T-cell (primary cell): ENCODE data around the gene TAF4. TPM values are rescaled to one million over a fixed set of nuclear protein-coding genes. Genes with fewer than 3 reads are reported as not detected.

Experiments used
- ATAC-seq, 4 experiments: fragments of 200-7000 bp in 3 of 4; fragments of 150-1000 bp in 1 of 4; cut with Tn5 transposase; replicated peaks in 1 of 4; 1 replicate in 3 of 4; 2 replicates in 1 of 4; pipeline ENCODE4 v1.10.0; 2021; ENCODE audit warnings: moderate library complexity in 3 of 4, mild to moderate bottlenecking in 2 of 4, moderate number of reproducible peaks in 1 of 4
- CTCF ChIA-PET, 2 donors: fragments of 300-600 bp; sonication (Branson Sonifier 250); formaldehyde crosslinking; loops; one replicate each; lab custom pipeline; 2022; ENCODE audit warnings: antibody characterized with exemption in 2 of 2; lab: Charles Lee
- POLR2A ChIA-PET, 2 donors: fragments of 300-600 bp; sonication (Branson Sonifier 250); formaldehyde crosslinking; loops; one replicate each; lab custom pipeline; 2022; ENCODE audit warnings: antibody characterized with exemption in 2 of 2; lab: Charles Lee
- DNase-seq, 35 experiments: peaks; one replicate each; pipeline versions ENCODE4 v3.0.0 to v3.0.0-alpha.2; 2013 to 2023
- H3K27ac ChIP-seq: one replicate; pipeline ENCODE4 v1.5.1; 2013; ENCODE audit warnings: low read length
- H3K27me3 ChIP-seq, 2 experiments: replicated peaks in 1 of 2; 1 replicate in 1 of 2; 2 replicates in 1 of 2; pipeline versions ENCODE4 v1.6.1 to v1.7.0; 2013; ENCODE audit warnings: low read length in 1 of 2, mixed read lengths in 1 of 2; ENCODE audit not compliant: control insufficient read depth in 2 of 2, insufficient read depth in 2 of 2; ENCODE audit errors: extremely low read depth in 1 of 2
- H3K36me3 ChIP-seq, 2 donors: 1 replicate in 1 of 2; 2 replicates in 1 of 2; pipeline versions ENCODE4 v1.6.1 to v1.7.0; 2013; ENCODE audit warnings: low read length in 1 of 2; ENCODE audit not compliant: control insufficient read depth in 2 of 2, insufficient read depth in 1 of 2; ENCODE audit errors: extremely low read depth in 1 of 2
- H3K4me1 ChIP-seq, 2 experiments: 1 replicate in 1 of 2; 2 replicates in 1 of 2; pipeline versions ENCODE4 v1.6.1 to v1.7.0; 2013; ENCODE audit warnings: low read length in 2 of 2, mixed read lengths in 1 of 2; ENCODE audit not compliant: insufficient read depth in 2 of 2, control insufficient read depth in 1 of 2; ENCODE audit errors: extremely low read depth in 1 of 2
- H3K4me3 ChIP-seq, 2 donors: 1 replicate in 1 of 2; 2 replicates in 1 of 2; pipeline versions ENCODE4 v1.5.1 to v1.7.0; 2013; ENCODE audit warnings: mild to moderate bottlenecking in 2 of 2, low read length in 1 of 2, moderate library complexity in 1 of 2; ENCODE audit not compliant: control insufficient read depth in 1 of 2; ENCODE audit errors: extremely low read depth in 1 of 2
- H3K9me3 ChIP-seq: 2 replicates; pipeline ENCODE4 v1.7.0; 2013
- H3K27ac Mint-ChIP-seq, 2 donors: one replicate each; pipeline ENCODE4 v1.8.0; 2020 to 2021; ENCODE audit warnings: mild to moderate bottlenecking in 2 of 2, mixed read lengths in 2 of 2
- H3K27me3 Mint-ChIP-seq, 2 donors: one replicate each; pipeline ENCODE4 v1.8.0; 2021 to 2022; ENCODE audit warnings: mixed read lengths in 2 of 2
- H3K36me3 Mint-ChIP-seq: one replicate; pipeline ENCODE4 v1.8.0; 2021; ENCODE audit warnings: mixed read lengths
- H3K4me1 Mint-ChIP-seq, 3 donors: one replicate each; pipeline ENCODE4 v1.8.0; 2020 to 2022; ENCODE audit warnings: mixed read lengths in 3 of 3, mild to moderate bottlenecking in 1 of 3
- H3K4me3 Mint-ChIP-seq, 3 donors: one replicate each; pipeline ENCODE4 v1.8.0; 2020 to 2022; ENCODE audit warnings: mild to moderate bottlenecking in 3 of 3, mixed read lengths in 3 of 3, moderate library complexity in 3 of 3
- H3K9me3 Mint-ChIP-seq, 3 donors: one replicate each; pipeline ENCODE4 v1.8.0; 2020 to 2022; ENCODE audit warnings: mixed read lengths in 3 of 3
- WGBS: methylation state at CpG from one replicate; pipeline ENCODE4 v1.1.5; 2013; ENCODE audit warnings: missing lambda C conversion rate; ENCODE audit not compliant: insufficient coverage; 5-methylcytosine and 5-hydroxymethylcytosine counted together
- total RNA-seq, 35 experiments: library from RNA in 6 of 35; stranded (reverse) in 6 of 35; fragments of 120-200 nt in 1 of 35; gene quantifications; one replicate each; pipeline versions ENCODE4 v1.2.1 to v1.2.4 and lab custom pipeline; 2013 to 2026

The TAF4 gene
- total RNA-seq, 5 donors from 2014 or later (not counting 1 experiment from before 2014, with no cell fraction given) = 21.7 to 39.5 (median 35.2) TPM

GRCh38 chr20:62022575-62023139 lies 43.0 kb downstream of the TAF4 start:
- no peak for ATAC-seq
- ChIA-PET POLR2A (no interaction called here), CTCF (no interaction called here)
- Mint-ChIP-seq H3K4me3 (no peak overlapping the region), H3K27ac (no peak overlapping the region), H3K4me1 (peaks cover 55 to 62% (median 59%) of the 10 kb centered on the region in 3 donors), H3K27me3 (no peaks in the 10 kb centered on the region), H3K9me3 (no peaks in the 10 kb centered on the region), H3K36me3 (peaks cover 3% of the 10 kb centered on the region)
- WGBS = 93% methylated on average over 14 of the region's 14 CpGs
- Histone ChIP-seq H3K4me1 (peaks cover 2 to 19% of the 10 kb centered on the region in 2 experiments), H3K27ac (no peak overlapping the region), H3K27me3 (no peaks in the 10 kb centered on the region), H3K36me3 (no peaks in the 10 kb centered on the region), H3K9me3 (no peaks in the 10 kb centered on the region), H3K4me3 (no peak overlapping the region)
- DNase-seq = no peak

GRCh38 chr20:62021793-62022385 lies 43.8 kb downstream of the TAF4 start:
- H3K9me3 Mint-ChIP-seq = no peaks in the 10 kb centered on the region
- peaks cover 48 to 57% (median 52%) of the 10 kb centered on the region in 3 donors for H3K4me1 Mint-ChIP-seq
- Histone ChIP-seq H3K27me3 (no peaks in the 10 kb centered on the region), H3K4me3 (no peak overlapping the region), H3K9me3 (no peaks in the 10 kb centered on the region), H3K36me3 (no peaks in the 10 kb centered on the region), H3K27ac (no peak overlapping the region), H3K4me1 (peaks cover 2 to 19% of the 10 kb centered on the region in 2 experiments)
- no peak overlapping the region for H3K4me3 Mint-ChIP-seq
- ChIA-PET CTCF (no interaction called here), POLR2A (interaction anchor here in 1 of 2 donors (0.7 kb wide), 1 partner anchor 113 kb away, joined by 3 read pairs; no protein-coding TSS in a partner anchor)
- DNase-seq = no peak
- no peaks in the 10 kb centered on the region for H3K27me3 Mint-ChIP-seq
- no peak for ATAC-seq
- WGBS = 91% methylated on average over 12 of the region's 19 CpGs
- H3K27ac Mint-ChIP-seq = no peak overlapping the region
- H3K36me3 Mint-ChIP-seq = peaks cover 3% of the 10 kb centered on the region

GRCh38 chr20:62020935-62021701 lies 44.6 kb downstream of the TAF4 start:
- no peaks in the 10 kb centered on the region for H3K27me3 Mint-ChIP-seq
- CTCF ChIA-PET = interaction anchor here in 1 of 2 donors (0.5 kb wide), 1 partner anchor 479 kb away, joined by 7 read pairs; no protein-coding TSS in a partner anchor
- H3K4me1 Mint-ChIP-seq = peaks cover 40 to 49% (median 46%) of the 10 kb centered on the region in 3 donors

GRCh38 chr20:62019881-62020492 lies 45.7 kb downstream of the TAF4 start:
- no peak overlapping the region for H3K4me3 Mint-ChIP-seq
- WGBS = 92% methylated on average over 16 of the region's 19 CpGs
- no peak overlapping the region for H3K27ac Mint-ChIP-seq

More at GRCh38 chr20:62020935-62021701, 44.6 kb downstream of the TAF4 start:
- H3K27ac ChIP-seq = no peak overlapping the region
- no peaks in the 10 kb centered on the region for H3K36me3 ChIP-seq
- DNase-seq (no peak), ATAC-seq (no peak)
- Mint-ChIP-seq H3K27ac (no peak overlapping the region), H3K4me3 (no peak overlapping the region), H3K36me3 (peaks cover 3% of the 10 kb centered on the region), H3K9me3 (no peaks in the 10 kb centered on the region)
- no peak overlapping the region for H3K4me3 ChIP-seq
- H3K27me3 ChIP-seq = no peaks in the 10 kb centered on the region
- WGBS = 84% methylated on average over 12 of the region's 25 CpGs
- H3K4me1 ChIP-seq = peaks cover 0 to 12% of the 10 kb centered on the region in 2 experiments
- H3K9me3 ChIP-seq = no peaks in the 10 kb centered on the region
- POLR2A ChIA-PET = interaction anchor here in 1 of 2 donors (0.7 kb wide), 1 partner anchor 114 kb away, joined by 3 read pairs; no protein-coding TSS in a partner anchor

GRCh38 chr20:62019144-62019805 lies 46.4 kb downstream of the TAF4 start:
- Histone ChIP-seq H3K9me3 (no peaks in the 10 kb centered on the region), H3K4me3 (no peak overlapping the region), H3K36me3 (no peaks in the 10 kb centered on the region), H3K4me1 (peaks cover 0 to 8% of the 10 kb centered on the region in 2 experiments), H3K27ac (no peak overlapping the region), H3K27me3 (no peaks in the 10 kb centered on the region)
- H3K27ac Mint-ChIP-seq = no peak overlapping the region
- CTCF ChIA-PET = no interaction called here
- POLR2A ChIA-PET = no interaction called here
- H3K9me3 Mint-ChIP-seq = no peaks in the 10 kb centered on the region
- no peak overlapping the region for H3K4me3 Mint-ChIP-seq
- H3K27me3 Mint-ChIP-seq = no peaks in the 10 kb centered on the region
- 97% methylated on average over 16 of the region's 19 CpGs for WGBS
- H3K36me3 Mint-ChIP-seq = peaks cover 3% of the 10 kb centered on the region
- DNase-seq = no peak
- ATAC-seq = no peak
- H3K4me1 Mint-ChIP-seq = peaks cover 24 to 34% (median 33%) of the 10 kb centered on the region in 3 donors

More at GRCh38 chr20:62019881-62020492, 45.7 kb downstream of the TAF4 start:
- Mint-ChIP-seq H3K36me3 (peaks cover 3% of the 10 kb centered on the region), H3K27me3 (no peaks in the 10 kb centered on the region), H3K4me1 (peaks cover 29 to 39% (median 36%) of the 10 kb centered on the region in 3 donors), H3K9me3 (no peaks in the 10 kb centered on the region)
- ATAC-seq (no peak), DNase-seq (no peak)
- Histone ChIP-seq H3K9me3 (no peaks in the 10 kb centered on the region), H3K4me3 (no peak overlapping the region), H3K27ac (no peak overlapping the region), H3K36me3 (no peaks in the 10 kb centered on the region), H3K4me1 (peaks cover 0 to 8% of the 10 kb centered on the region in 2 experiments), H3K27me3 (no peaks in the 10 kb centered on the region)
- POLR2A ChIA-PET = no interaction called here
- CTCF ChIA-PET = no interaction called here
